ENCODE data around the gene PADI2.

The PADI2 gene

DNA sequence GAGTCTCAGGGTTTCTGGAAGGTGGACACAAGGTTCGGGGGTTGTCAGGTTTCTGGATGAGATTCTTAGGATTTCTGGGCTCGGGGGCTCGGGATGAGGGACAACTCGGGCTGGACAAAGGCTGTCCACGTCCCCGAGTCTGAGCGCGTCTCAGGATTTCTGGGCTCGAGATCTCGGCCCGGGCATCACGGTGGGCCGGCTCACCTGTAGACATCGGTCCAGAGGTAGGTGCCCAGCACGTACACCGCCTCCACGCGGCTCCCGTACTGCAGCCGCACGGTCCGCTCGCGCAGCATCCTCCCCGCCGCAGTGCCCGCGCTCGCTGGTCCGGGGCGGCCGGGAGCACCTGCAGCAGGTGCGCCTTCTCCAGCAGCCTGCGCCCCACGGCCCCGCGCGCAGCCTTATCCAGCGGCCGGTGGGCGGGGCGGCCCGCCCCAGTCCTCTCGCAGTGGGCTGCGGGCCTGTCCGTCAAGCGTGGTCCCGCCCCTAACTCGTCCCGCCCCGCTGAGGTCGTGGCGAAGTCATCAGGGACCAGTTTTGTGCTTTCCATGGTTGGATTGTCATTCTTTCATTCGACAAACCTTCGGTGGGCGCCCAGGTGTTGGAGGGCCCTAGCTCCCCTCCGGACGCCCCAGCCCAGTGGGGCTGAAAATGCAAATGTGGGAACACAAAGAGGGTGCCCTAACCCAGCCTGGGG, at the start of gene PADI2:
TSS of gene PADI2 (minus strand) at position 376 of the 697 bp plus-strand sequence. CDS start at position 296, 80 bp downstream.
- no peak for DNase-seq (ENCODE audit: low spot score)

DNA sequence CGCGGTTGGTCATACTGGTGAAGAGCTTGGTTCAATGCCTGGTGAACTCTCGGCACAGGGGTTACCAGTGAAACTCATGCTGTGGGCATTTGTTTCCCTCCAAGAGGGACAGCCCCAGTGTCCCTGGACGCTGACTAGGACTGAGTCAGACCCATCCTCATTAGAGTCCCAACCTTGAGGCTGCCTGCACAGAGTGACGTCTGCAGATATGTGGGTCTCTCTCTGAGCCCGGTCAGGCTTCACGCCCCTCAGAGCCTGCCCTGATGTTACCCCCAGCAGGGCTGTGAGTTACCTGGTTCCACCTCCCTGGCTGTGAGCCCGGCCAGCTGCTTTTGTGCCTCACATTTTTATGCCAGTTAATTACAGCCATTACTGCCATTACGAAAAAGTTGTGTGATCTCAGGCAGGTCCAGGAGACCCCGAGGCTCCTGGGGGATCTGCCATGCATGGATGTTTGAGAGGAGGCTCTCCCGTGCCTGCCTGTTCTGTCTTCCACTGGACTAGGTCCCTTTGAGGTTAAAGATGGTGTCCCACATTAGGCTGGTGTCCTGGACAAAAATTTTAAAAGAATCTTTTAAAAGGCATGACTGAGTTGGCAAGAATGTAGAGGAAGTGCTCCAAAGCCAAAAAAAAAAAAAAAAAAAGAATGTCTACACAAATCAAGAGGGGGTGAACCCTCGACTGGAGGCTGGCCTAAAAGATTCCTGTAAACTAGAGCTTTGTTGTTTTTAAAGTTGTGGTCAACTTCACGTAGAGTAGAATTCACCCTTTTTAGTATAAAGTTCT, 49.0 kb upstream of the PADI2 start:
- no peak for DNase-seq (ENCODE audit: low spot score)

DNA sequence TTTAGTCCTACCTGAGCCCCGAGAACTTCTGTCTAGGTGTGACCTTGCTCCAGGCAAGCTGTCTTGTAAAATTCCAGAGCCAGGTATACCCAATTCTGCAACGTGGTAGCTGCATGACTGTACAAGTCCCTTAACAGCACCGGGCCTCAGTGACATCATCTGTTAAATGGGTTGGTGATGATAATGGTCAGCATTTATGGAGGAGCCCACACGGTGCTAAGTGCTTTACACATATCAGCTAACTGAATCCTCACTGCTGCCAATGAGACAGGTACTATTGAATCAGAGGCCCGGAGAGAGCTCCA, 48.5 kb upstream of the PADI2 start:
- DNase-seq (ENCODE audit: low spot score): no peak

DNA sequence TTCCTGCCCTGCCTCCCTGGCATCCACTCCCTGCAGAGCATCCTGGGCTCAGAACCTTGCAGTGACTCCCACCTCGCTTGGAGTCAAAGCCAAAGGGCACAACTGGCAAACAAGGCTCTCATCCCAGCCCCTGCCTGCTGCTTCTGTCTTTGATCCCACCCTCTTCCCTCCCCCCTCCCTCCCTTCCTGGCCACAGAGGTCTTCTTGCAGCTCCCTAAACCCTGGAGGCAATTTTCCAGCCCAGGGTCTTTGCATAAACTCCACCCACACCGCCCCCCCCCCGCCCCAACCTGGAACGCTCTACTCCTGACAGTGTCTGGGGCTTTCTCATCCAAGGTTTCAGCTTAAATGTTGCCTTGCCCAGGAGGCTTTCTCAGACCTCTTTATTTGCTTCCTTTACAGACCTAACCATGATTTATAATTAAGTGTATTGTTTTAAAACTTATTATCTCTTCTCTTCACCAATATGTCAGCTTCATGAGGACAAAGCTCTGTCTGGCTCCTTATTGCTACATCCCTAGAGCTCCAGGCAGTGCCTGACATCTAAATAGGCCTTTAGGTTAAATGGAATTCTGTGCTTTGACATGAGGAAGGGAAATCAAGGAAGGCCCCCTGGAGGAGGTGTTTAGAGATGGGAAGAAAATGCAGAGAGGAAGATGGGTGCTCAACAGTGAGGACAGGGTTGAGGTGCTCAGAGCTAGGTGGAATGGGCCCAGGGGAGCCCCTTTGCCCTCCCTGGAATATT, 48.0 kb upstream of the PADI2 start:
- DNase-seq (ENCODE audit: low spot score): no peak

DNA sequence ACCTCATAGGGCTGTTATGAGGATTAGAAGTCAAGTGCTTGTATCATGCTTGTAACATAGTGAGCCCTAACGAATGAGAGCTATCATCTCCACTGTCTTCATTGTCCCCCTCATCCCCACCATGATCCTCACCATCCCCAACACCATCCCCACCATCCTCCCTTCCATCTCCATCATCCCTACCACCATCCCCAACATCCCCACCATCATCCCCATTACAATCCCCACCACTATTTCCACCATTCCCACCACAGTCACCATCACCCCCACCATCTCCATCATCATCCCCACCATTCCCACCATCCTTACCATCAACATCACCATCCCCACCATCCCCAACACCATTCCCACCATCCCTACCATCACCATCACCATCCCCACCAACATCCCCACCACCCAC, 46.6 kb upstream of the PADI2 start:
- no peak for DNase-seq (ENCODE audit: low spot score)

DNA sequence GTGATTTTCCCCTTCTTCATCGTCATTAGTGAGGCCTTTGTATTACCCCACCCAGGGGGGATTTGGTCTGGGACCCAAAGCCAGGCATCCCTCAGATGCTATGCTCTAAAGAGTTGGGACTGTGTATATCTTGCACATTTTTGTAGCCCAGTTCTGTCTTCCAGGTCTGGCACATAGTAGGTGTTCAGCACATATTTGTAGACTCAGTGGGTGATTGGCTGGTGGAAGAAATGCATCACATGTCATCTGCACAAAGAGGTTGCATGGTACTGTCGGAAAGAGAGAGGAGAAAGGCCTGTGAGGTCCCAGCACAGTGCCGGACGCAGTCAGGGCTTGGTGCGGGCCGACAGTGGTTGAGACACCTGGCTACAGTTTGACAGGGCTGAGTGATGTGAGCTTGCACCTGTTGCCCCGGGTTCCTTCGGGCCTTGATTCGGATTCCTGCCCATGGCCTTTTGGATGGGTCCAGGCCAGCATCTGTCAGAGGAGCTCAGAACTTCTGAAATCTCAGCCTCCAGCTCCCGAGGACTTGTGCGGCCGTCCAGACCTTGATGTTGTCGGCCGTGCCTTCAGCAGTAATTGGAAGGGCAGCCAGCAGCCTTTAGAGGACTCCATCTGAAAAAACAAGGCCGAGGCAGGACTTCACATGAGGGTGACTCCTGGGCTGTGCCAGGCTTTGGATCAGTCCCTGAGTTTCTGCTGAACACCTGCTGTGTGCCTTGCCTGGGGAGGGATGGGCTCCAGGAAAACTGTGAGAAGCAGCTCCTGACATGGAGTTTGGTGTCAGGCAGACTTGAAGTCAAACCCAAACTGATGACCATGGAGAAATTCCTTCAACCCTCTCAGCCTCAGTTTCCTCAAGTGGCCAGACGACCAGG, 44.8 kb upstream of the PADI2 start:
- no peak for DNase-seq (ENCODE audit: low spot score)

DNA sequence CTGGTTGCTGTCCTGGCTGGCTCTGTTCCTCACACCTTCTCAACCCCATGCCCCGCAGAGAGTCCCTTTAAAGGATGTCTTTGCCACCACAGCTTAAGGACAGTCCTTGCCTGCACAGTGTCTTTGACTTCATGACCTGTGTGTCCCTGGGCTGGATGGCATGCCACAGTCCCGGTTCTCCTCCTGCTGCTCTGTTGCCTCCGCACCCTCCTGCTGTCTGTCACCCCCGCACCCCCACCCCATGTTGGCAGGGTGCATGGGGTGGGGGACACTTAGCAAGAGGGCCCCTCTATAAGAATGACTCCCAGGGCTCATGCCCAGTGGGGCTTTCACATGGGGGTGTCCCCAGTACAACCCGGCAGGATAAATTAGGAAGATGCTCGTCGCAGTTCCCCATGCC, 44.1 kb upstream of the PADI2 start:
- DNase-seq (ENCODE audit: low spot score): no peak

DNA sequence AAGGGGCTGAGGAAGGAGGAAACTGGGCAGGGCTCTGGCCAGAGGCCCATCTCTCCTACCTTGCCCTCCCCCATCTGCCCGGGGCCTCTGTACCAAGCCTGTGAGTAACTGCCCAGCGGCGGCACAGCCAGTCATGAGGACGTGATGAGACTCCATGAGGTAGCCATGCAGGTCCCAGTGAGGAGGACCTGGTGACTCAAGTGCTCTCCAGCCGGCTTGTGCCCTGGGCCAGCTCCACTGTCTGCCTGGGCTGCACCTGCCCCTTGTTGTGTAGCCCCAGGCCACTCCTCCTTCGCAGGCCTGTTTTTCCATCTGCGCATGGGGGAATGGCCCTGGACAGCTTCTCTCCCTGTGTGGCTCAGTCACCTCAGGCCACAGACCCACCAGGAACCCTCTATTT, 43.7 kb upstream of the PADI2 start:
- DNase-seq (ENCODE audit: low spot score): no peak

DNA sequence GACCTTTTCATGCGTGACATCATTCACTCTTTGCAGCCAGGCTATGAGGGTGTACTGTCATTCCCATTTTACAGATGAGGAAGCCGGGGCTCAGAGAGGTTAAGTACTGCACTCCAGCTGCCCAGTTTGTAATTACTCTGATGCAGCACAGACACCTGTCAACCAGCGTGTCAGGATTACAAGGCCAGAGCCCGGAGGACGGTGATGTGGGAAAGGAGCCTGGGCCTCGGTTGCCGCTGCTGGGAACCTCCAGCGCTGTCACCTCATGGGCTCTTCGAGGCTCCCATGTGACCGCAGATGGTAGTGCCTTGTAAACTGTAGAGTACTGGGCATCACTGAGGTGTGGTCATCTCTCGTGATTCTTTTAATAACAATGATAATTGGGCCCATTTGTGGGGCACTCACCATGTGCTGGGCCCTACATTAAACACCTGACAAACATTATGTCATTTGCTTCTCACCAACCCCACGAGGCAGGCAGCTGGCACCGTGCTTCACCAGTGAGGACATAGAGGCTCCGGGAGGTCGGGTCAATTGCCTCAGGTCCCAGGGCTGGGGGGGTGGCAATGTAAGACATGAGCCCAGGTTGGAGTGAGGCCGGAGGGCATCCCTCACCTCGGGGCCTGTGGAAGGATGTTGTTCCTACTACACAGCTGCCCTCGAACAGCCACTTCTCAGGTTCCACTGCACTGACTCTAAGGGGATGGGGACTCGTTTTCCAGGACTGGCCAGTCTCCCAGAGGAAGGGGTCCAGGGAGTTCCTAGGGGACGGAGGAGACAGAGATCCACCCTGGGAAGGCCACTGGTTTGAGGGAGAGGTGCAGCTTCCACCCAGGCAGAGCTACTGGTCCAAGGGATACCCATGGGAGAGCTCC, 42.9 kb upstream of the PADI2 start:
- no peak for DNase-seq (ENCODE audit: low spot score)

DNA sequence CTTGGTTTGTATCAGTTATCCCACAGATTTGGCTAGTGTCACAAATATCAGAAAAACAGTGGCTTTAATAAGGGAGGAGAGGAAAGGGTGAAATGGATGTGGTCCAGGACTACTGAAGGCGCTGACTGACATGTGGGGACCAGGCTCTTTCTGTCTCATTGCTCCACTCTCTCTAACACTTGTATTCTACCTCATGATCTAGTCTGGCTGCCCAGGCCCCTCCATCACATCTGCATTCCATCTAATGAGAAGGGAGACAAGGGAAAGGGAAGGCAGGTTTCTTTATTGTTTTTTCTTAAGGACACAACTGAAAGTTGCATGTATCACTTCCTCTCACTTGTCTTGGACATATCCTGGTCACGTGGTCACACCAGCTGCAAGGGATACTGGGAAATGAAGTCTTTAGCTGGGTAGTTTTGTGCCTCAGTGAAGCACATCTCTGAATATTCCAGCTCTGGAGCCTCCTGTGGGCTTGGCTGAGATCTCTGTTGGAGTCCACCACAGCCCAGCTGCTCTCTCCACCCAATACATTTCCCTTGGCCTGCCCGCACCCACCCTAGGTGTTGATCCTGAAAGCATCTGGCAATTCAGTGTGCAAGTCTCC, 42.0 kb upstream of the PADI2 start:
- DNase-seq (ENCODE audit: low spot score): no peak

DNA sequence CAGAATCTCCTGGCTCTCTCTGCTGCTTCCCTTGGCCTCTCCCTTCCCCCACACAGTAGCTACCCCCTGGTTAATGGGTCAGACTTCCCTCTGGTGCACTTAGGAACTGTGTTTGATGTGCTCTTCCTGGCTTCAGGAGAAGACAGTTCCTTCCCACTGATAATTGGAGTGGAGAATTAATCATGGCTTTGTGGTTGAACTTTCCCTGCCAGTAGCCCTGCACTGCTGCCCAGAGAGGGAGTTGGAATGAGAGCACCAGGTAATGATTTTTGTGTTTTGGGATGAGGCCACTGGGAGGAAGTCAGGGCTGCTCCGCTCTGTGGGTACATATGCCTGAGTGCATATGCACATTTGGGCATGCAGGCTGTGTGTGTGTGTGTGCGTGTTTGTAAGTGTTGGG, 39.7 kb upstream of the PADI2 start:
- no peak for DNase-seq (ENCODE audit: low spot score)

DNA sequence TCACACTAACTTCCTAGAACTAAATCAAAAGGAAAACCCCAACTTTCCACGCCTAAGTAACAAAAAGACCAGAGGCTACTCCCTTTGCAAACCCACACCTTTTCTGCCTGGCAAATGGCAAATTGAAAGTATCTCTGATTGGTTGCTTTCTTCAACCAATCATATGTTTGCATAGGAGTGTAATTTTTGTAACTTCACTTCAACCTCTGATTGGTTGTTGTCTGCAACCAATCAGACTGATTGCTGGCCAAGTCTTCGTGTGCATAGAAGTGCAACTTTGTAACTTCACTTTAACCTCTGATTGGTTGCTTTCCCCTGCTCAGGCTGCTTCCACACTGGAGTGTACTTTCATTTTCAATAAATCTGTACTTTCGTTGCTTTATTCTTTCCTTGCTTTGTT, 36.9 kb upstream of the PADI2 start:
- no peak for DNase-seq (ENCODE audit: low spot score)

DNA sequence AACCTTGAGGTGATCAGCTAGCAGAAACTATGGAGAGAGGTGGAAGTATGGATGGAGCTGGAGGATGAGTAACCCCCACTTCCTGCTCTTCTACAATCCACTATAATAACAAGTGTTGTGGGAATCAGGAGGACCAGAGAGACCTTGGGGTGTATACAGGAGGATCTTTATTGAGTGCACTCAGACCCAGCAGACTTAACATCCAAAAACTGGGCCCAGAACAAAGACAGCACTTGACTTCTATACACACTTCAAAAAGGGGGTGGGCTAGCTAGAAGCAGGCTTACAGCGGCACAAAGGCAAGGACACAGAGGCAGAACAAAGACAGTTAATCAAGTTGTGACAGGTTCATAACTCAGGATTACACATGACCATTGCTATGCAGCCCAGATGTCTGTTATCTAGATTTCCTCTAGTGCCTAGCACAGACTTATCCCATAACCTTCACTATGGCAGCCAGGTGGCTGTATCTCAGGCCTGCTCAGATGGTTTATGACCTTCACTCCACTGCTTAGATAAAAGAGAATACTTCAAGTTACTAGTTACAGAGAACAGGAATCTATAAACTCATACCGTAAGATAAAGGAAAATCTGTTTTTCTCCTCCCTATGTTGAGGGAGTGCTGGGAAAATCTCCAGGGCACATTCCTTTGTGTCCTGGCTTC, 36.1 kb upstream of the PADI2 start:
- no peak for DNase-seq (ENCODE audit: low spot score)

DNA sequence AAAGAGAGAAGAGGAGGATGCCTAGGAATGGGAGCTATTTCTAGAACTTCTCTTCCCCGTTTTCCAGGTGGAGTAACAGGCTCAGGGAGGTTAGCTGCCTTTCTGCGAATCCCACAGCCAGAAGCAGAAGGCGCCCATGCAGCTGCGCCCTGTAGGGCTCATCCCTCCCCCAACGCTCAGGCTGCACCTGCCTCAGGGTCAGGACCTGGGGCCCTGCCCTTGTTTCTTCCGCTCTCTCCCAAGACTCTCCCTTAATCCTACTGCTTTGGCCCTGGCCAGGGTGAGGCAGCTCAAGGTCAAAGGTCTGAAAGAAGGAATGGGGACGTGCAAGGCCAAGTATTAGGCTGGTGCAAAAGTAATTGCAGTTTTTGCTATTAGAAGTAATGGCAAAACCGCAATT, 30.5 kb upstream of the PADI2 start:
- no peak for DNase-seq (ENCODE audit: low spot score)

DNA sequence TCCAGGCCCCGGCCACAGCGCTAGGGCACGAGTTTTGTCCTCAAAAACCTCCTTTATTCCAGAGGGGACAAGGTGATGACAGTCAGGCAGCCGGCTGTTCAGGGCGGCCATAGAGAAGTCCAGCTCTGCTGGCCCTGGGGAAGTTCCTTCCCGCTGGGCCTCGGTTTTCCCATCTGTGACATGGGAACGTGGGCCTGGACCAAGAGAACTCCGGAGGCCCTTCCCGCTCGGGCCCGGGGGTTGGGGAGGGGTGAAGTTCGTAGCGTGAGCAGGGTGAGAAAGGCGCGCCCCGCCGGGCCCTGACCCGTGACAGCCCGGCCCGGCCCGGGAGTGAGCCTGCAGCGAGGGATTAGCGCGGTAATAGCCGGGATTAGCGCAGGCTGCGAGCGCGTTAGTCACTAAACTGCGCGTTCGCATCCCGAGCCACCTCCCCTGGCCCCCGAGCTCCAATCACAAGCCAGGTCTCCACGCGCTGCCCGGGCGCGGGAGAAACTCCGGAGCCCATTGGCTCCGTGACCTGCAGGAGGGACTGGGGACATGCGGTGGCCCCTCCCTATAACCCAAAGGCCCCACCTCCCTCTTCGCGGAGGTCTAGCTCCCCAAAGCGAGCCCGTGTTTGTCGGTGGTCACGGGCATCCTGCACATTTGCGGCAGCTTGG, 29.8 kb upstream of the PADI2 start:
- no peak for DNase-seq (ENCODE audit: low spot score)

DNA sequence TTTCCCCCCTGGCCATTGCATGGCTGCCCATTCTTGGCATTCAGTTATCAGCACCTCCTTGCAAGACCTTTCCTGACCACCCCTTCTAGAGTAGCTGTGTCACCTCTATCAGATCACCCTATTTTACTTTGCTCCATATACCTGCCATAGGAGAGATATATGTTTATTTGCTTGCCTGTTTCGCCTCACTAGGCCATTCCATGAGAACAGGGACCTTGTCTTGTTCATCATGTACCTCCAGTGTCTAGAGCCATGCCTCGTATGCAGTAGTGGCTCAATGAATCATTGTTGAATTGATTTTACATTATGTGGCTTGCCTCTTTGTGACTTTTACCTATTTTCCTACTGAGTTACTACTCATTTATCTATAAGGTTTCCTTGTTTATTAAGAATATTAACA, 26.4 kb upstream of the PADI2 start:
- DNase-seq (ENCODE audit: low spot score): no peak

DNA sequence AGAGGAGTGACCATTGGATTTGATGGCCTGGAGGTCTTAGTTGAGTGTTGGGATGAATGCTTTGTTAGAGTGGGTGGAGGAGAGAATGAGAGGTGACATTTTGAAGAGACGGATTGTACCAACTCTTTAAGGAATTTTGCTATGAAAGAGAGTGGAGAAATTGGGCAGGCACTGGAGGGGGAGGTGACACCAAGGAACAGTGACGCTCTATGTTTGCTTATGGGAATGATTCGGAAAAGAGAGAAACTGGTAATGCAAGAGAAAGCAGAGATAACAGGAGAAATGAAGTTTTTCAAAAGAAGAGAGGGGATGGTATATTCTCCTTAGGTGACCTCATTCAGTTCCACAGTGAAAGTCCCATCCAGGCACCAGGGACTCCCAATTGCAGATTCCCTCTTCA, 24.5 kb upstream of the PADI2 start:
- DNase-seq (ENCODE audit: low spot score): no peak

DNA sequence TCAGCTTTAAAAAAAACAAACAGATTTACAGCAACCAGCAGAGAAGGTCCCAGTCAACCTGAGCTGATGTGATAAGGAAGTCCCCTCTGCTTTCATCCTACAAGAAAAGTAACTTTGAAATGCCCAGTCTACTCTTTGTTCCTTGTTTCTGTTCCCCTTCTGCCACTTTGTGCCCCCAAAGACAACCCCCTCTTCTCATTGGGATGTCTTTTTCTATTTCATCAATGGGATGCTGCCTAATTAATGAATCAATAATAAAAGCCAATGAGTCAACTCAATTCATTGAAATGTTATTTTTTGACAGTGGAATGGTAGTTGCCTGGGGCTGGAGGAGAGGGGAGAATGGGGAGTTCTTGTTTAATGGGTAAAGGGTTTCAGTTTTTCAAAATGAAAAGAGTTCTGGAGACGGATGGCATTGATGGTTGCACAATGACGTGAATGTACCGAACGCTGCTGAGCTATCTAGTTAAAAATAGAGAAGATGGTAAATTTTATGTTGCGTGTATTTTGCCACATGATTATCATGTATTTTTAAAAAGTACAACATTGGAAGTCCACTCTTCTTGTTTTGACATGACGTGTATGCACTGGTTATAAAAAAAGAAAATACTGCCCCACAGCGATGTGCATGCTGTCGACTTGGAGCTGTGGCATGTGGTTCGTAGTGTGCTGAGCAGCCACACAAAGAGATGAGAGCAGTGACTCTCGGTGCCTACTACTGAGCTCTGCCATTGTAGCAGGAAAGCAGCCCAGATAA, 22.4 kb upstream of the PADI2 start:
- DNase-seq (ENCODE audit: low spot score): no peak

DNA sequence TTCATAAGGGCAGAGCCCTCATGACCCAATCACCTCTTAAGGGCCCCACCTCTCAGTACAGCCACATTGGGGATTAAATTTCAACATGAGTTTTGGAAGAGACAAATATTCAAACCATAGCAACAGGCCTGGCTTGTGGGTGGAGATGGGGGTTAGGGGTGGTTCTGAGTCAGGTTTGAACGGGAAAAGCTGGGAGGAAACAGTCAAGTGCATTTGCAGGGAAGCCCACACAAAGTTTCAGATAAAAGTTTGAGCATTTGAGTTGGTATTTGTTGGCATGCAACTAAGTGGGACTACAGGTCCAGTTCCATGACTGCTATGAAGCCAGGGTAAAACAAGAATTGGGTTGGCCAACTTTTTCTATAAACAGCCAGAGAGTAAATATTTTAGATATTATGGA, 21.0 kb upstream of the PADI2 start:
- DNase-seq (ENCODE audit: low spot score): no peak
